OCI-LY3 (cell line): ENCODE measurements around the gene PODXL.

Experiments used
- H2AFZ ChIP-seq: fragments of 200-600, 300-600 bp; shearing (Covaris generic); 2 replicates; pipeline ENCODE4 v1.6.0; 2014; ENCODE audit warnings: antibody characterized with exemption, low read depth, low read length
- H3K27ac ChIP-seq: fragments of 200-600, 300-600 bp; sonication (generic); 2 replicates; pipeline ENCODE4 v1.5.1; 2014; ENCODE audit warnings: mild to moderate bottlenecking, low read length, moderate library complexity, mixed read lengths
- H3K27me3 ChIP-seq: fragments of 200-600, 300-600 bp; sonication (generic); 2 replicates; pipeline ENCODE4 v1.6.1; 2014; ENCODE audit warnings: low read depth, low read length, mixed read lengths
- H3K36me3 ChIP-seq: fragments of 200-600, 300-600 bp; sonication (generic); replicated peaks from 2 replicates; pipeline ENCODE3; 2014; ENCODE audit warnings: low read depth, low read length, mixed read lengths
- H3K4me1 ChIP-seq: fragments of 300-600, 200-600 bp; sonication (generic); 2 replicates; pipeline ENCODE4 v1.6.1; 2014; ENCODE audit warnings: low read length, mixed read lengths
- H3K4me2 ChIP-seq: fragments of 200-600, 300-600 bp; sonication (generic); 2 replicates; pipeline ENCODE4 v1.6.1; 2014; ENCODE audit warnings: low read length, mixed read lengths
- H3K4me3 ChIP-seq: fragments of 300-600, 200-600 bp; sonication (generic); 2 replicates; pipeline ENCODE4 v1.5.1; 2014; ENCODE audit warnings: antibody characterized with exemption, mild to moderate bottlenecking, low read length, moderate library complexity
- H3K79me2 ChIP-seq: fragments of 300-600, 200-600 bp; shearing (Covaris generic); 2 replicates; pipeline ENCODE4 v1.6.1; 2014; ENCODE audit warnings: mild to moderate bottlenecking, low read length, mixed read lengths
- H3K9ac ChIP-seq: fragments of 300-600, 200-600 bp; shearing (Covaris generic); 2 replicates; pipeline ENCODE4 v1.6.0; 2014; ENCODE audit warnings: mild to moderate bottlenecking, low read length, moderate library complexity
- H3K9me3 ChIP-seq: fragments of 200-600, 300-600 bp; shearing (Covaris generic); 2 replicates; pipeline ENCODE4 v1.6.1; 2014; ENCODE audit warnings: low read length, mixed read lengths; ENCODE audit not compliant: insufficient read depth
- H4K20me1 ChIP-seq: fragments of 200-600, 300-600 bp; sonication (generic); 2 replicates; pipeline ENCODE4 v1.6.1; 2016; ENCODE audit warnings: low read length, mixed read lengths; ENCODE audit not compliant: insufficient read depth
- EZH2phosphoT487 ChIP-seq: fragments of 200-600 bp; shearing (Covaris generic); IDR thresholded peaks from 2 replicates; pipeline ENCODE4 v1.6.1; 2018; ENCODE audit warnings: antibody characterized with exemption, mixed run types, low read depth
- TF ChIP-seq, protein P1 (sequence below): fragments of 200-600, 300-600 bp; sonication (generic); IDR thresholded peaks from 2 replicates; pipeline ENCODE4 v1.5.1; 2014; ENCODE audit warnings: antibody characterized with exemption, low read length, low read depth

PODXL gene

DNA sequence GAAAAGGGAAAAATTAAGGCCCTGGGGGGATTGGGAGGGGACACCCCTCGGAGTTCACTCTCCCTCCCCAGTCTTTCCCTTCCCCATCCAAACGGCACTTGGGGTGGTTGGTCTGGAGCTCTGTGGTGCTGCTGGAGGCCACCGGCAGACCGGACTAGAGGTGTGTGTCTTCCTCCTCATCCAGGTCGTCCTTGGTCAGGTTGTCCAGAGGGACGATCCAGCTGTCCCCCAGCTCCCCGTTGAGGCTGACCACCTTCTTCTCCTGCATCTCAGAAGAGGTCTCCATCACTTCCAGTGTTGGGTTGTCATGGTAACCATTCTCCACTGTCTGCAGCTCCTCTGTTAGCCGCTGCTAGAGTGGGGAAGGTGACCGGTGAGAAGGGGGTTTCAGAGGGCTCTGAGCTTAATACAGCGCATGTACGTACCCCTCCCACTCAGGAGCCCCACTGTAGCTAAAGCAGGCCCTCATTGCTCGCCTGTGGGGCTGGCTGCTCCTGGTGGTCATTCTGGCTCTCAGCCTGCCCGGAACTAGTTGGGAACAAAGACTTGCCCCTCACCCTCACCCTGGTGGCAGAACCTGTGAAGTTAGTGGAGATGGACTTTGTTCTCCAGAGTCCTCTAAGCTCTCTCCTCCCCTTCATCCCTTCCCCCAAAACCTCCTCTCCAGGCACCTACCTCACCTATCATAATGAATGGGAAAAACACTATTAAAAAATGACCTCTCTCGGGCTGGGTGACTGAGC, 52.1 kb downstream of the PODXL start:
- Histone ChIP-seq H3K4me3 (no peak overlapping the region), H3K27ac (no peak overlapping the region), H3K9me3 (no peaks in the 10 kb centered on the region), H3K4me1 (peaks cover 9% of the 10 kb centered on the region), H3K27me3 (no peaks in the 10 kb centered on the region), H3K79me2 (no peaks in the 10 kb centered on the region), H4K20me1 (no peaks in the 10 kb centered on the region), H3K4me2 (no peak overlapping the region), H3K9ac (no peak overlapping the region), H3K36me3 (no peaks in the 10 kb centered on the region), H2AFZ (no peak overlapping the region)
- TF ChIP-seq EZH2phosphoT487: no peak
- TF ChIP-seq, protein P1, sequence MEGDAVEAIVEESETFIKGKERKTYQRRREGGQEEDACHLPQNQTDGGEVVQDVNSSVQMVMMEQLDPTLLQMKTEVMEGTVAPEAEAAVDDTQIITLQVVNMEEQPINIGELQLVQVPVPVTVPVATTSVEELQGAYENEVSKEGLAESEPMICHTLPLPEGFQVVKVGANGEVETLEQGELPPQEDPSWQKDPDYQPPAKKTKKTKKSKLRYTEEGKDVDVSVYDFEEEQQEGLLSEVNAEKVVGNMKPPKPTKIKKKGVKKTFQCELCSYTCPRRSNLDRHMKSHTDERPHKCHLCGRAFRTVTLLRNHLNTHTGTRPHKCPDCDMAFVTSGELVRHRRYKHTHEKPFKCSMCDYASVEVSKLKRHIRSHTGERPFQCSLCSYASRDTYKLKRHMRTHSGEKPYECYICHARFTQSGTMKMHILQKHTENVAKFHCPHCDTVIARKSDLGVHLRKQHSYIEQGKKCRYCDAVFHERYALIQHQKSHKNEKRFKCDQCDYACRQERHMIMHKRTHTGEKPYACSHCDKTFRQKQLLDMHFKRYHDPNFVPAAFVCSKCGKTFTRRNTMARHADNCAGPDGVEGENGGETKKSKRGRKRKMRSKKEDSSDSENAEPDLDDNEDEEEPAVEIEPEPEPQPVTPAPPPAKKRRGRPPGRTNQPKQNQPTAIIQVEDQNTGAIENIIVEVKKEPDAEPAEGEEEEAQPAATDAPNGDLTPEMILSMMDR: no peak

DNA sequence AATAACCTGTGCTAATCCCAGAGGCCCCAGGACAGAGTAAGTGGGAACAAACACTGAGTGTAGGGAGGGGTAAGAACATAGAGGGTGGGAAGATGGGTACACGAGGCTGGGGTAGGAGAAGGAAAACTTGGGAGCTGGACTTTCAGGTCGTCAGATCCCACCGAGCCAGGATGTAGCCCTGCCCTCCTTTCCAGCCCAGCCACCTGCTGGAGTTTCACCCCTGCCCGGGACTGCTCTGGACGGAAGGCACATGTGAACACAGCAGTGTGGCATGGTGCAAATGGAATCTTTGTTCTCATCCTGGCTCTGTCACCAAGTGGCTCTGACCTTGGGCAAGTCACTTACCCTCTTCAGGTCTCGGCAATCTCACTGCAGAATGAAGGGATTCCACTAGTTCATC, 52.8 kb downstream of the PODXL start:
- Histone ChIP-seq H3K36me3 (peaks cover 2% of the 10 kb centered on the region), H2AFZ (no peak overlapping the region), H3K4me1 (peaks cover 9% of the 10 kb centered on the region), H4K20me1 (no peaks in the 10 kb centered on the region), H3K27ac (no peak overlapping the region), H3K4me3 (no peak overlapping the region), H3K9ac (no peak overlapping the region), H3K4me2 (no peak overlapping the region), H3K79me2 (no peaks in the 10 kb centered on the region), H3K9me3 (no peaks in the 10 kb centered on the region), H3K27me3 (no peaks in the 10 kb centered on the region)
- TF ChIP-seq, protein P1: no peak
- TF ChIP-seq EZH2phosphoT487: no peak

DNA sequence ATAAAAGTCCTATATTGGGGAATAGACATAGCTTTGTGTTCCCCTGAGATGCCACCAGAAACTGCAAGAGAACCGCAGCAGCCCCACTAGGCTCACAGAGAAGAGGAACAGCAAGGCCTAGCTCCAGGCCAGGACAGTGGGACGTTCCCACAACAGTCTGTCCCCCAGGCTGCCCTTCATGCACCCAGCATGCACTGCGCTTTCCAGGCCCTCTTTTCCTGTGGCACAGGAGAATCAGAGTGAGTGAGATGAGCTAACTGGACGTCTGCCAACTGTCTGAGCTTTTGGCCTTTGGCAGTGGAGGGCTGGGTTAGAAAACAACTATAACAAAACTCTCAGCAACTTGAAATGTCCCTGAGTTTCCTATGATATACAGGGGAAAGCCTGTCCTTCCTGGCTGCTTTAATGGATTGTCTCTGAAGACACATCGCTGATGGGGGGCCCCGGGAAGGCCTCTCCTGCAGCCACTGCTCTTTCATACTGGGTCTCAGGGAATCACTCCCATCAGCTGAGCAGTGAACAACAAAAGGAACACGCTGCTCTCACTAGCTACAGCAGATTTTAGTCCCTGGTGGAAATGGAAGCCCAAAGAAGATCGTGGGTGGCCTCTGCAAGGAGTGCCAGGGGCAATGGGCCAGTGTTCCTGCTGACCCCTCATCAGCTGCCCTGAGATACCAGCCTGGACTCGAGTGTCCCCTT, 53.5 kb downstream of the PODXL start:
- no peak overlapping the region for H2AFZ ChIP-seq
- H3K36me3 ChIP-seq: peaks cover 3% of the 10 kb centered on the region
- H3K4me2 ChIP-seq: no peak overlapping the region
- peaks cover 5% of the 10 kb centered on the region for H3K4me1 ChIP-seq
- H4K20me1 ChIP-seq: no peaks in the 10 kb centered on the region
- H3K9me3 ChIP-seq: no peaks in the 10 kb centered on the region
- no peaks in the 10 kb centered on the region for H3K27me3 ChIP-seq
- H3K79me2 ChIP-seq: no peaks in the 10 kb centered on the region
- H3K9ac ChIP-seq: no peak overlapping the region
- H3K4me3 ChIP-seq: no peak overlapping the region
- no peak for TF ChIP-seq EZH2phosphoT487
- TF ChIP-seq, protein P1: no peak
- no peak overlapping the region for H3K27ac ChIP-seq

DNA sequence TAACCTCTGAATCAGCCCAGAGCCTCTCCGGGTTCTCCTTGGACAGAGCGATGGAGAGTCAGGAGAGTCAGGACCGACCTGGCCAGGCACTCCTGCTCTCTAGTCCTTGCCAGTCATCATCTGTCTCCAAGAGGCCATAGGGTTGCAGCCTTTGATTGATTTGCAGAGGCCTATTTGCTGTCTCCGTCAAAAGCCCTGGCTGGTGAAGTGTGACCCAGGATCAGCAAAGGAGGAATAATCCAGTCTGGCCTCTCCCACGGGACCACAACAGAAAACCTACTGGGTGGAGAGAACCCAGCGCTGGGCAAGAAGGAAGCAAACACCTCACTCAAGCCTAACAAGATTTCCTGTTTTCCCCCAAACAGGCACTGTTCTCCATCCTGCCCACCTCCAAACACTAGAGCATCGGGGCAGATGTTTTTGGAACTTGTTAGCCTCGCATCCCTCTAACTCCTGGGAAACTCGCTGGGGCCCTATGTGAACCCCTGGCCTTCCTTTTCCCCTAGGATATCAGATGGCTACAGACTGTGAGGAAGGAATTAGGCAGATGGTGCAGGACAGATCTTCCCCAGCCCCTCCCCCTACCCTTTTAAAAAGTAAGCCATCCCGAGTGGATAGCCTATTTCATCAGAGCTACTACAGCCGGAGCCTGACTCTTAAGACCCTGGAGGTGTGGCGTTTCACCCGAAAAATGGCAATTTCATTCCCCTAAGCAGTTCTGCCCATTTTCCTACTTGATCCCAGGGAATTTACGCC, 54.3 kb downstream of the PODXL start:
- H3K36me3 ChIP-seq: peaks cover 11% of the 10 kb centered on the region
- H3K4me2 ChIP-seq: no peak overlapping the region
- H2AFZ ChIP-seq: no peak overlapping the region

More for the DNA sequence above, 54.3 kb downstream of the PODXL start:
- H3K9ac ChIP-seq: no peak overlapping the region
- H4K20me1 ChIP-seq: no peaks in the 10 kb centered on the region
- no peak overlapping the region for H3K4me3 ChIP-seq
- TF ChIP-seq, protein P1: no peak
- TF ChIP-seq EZH2phosphoT487: no peak
- H3K27me3 ChIP-seq: no peaks in the 10 kb centered on the region
- peaks cover 4% of the 10 kb centered on the region; the same call in 1 of the 2 replicates for H3K4me1 ChIP-seq
- no peak overlapping the region for H3K27ac ChIP-seq
- no peaks in the 10 kb centered on the region for H3K79me2 ChIP-seq
- no peaks in the 10 kb centered on the region for H3K9me3 ChIP-seq
